Skeletal muscle cell (primary cell): ENCODE measurements around the gene COG1.

Source experiments
- DNase-seq: peaks from one replicate; pipeline ENCODE4 v3.0.0-alpha.2; 2010; ENCODE audit warnings: low read depth
- H3K4me3 ChIP-seq: 2 replicates; pipeline ENCODE4 v1.5.1; 2011; ENCODE audit warnings: low read depth, mild to moderate bottlenecking, control low read depth, low read length, moderate library complexity

COG1 gene

DNA sequence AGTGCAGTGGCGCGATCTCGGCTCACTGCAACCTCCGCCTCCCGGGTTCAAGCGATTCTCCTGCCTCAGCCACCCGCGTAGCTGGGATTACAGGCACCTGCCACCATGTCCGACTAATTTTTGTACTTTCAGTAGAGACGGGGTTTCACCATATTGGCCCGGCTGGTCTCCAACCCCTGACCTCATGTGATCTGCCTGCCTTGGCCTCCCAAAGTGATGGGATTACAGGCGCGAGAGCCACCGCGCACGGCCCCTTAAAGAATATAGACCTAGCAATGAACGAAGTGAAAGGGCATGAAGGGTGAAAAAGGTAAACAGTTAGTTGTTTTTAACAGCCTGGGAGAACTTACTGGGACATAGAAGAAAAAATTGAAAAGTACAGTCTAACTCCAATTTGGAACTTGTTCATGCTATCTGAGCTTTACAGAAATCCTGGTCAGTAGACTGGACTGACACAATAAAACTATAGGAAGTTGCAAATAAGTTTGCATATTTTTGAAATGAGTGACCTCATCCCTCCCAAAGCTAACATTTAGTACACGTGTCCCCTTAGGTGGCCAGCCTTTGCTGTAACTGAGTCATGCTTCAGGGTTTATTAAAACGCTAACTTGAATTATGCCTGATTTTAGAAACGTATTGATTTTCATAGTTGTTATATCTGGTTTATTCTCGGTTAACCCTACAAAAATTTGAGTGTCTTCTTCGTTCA is 1.8 kb downstream of the COG1 start:
- no peak overlapping the region for H3K4me3 ChIP-seq

GRCh38 chr17:73196500-73196899 is 3.6 kb downstream of the COG1 start:
- H3K4me3 ChIP-seq: no peak overlapping the region
- no peak for DNase-seq

More for the DNA sequence above, 1.8 kb downstream of the COG1 start:
- DNase-seq: no peak

DNA sequence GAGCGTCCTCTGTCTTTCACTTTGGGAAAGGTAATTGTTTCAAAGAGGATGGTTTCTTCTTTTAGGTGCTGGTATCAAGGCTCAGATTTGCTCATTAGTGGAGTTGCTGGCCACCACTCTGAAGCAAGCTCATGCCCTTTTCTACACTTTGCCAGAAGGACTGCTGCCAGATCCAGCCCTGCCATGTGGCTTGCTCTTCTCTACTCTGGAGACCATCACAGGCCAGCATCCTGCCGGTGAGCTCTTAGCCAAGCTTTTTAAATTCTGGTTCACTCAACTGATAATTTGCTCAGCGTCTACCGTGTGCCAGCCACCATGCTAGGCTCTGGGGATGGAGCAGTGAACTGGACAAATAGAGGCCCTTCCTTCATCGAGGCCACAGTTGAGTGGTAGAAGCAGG is 4.3 kb downstream of the COG1 start:
- H3K4me3 ChIP-seq: no peak overlapping the region
- DNase-seq: no peak

DNA sequence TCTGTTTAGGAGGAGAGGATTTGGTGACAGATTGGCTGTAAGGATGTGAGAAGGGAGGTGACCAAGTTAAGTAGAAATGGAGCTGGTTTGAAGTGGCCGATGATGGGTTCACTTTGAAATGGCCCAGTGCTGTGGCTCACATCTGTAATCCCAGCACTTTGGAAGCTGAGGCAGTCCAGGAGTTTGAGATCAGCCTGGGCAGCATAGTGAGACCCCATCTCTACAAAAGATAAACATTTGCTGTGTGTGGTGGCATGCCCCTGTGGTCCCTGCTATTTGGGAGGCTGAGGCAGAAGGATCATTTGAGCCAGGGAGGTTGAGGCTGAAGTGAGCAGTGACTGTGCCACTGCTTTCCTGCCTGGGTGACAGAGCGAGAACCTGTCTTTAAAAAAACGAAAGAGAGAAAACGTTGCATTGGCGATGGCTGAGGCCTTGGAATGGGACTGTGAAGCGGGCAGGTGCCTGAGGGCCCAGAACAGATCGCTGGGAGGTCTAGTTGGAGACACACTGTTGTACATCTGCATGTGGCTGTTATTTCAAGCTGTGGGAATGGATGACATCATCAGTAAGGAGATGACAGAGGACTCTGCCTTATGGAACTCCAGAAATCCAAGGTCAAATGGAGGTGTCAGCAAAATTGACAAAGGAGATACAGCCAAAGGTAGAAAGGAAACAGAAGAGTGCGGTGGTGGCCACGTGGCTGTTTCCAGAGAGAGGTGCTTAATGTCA is 5.5 kb downstream of the COG1 start:
- no peak for DNase-seq
- H3K4me3 ChIP-seq: no peak overlapping the region

GRCh38 chr17:73198930-73199260 is 6.0 kb downstream of the COG1 start:
- H3K4me3 ChIP-seq: no peak overlapping the region
- no peak for DNase-seq

GRCh38 chr17:73199751-73200317 is 7.0 kb downstream of the COG1 start:
- DNase-seq: no peak
- no peak overlapping the region for H3K4me3 ChIP-seq

GRCh38 chr17:73200476-73200875 is 7.6 kb downstream of the COG1 start:
- DNase-seq: no peak
- no peak overlapping the region for H3K4me3 ChIP-seq

GRCh38 chr17:73201215-73202069 is 8.6 kb downstream of the COG1 start:
- H3K4me3 ChIP-seq: no peak overlapping the region
- DNase-seq: no peak

DNA sequence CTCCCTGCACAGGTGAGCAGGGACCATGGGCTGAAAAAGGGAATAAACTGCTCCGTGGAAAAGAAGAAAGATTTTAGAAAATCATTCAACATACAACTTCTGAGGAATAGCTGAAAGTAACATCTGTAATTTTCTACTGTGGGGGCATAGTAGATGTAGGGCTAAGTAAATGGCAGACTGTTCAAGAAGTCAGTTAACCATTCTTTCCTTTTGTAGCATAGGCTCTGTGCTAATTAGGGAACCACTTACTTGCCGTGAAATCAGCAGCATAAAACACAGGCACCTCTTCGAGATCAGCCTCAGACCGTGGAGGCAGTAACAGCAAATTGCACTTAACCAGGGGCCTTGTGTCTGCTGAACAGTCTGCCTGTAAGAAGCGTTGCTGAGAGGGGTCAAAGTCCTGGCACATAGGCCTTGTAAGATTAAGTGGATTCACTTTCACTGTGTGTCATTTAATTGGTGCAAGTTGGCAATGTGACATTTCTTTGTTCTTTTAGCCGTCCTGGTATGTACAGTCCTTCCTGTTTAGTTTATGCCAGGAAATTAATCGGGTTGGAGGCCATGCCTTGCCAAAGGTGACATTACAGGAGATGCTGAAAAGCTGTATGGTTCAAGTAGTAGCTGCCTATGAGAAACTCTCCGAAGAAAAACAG is 10.4 kb downstream of the COG1 start:
- no peak overlapping the region for H3K4me3 ChIP-seq
- no peak for DNase-seq

- no peak for DNase-seq
- H3K4me3 ChIP-seq: no peak overlapping the region
These were observed 11.1 kb downstream of the COG1 start for GRCh38 chr17:73203788-73204479.

GRCh38 chr17:73205459-73205961 is 12.7 kb downstream of the COG1 start:
- no peak overlapping the region for H3K4me3 ChIP-seq
- DNase-seq: no peak

DNA sequence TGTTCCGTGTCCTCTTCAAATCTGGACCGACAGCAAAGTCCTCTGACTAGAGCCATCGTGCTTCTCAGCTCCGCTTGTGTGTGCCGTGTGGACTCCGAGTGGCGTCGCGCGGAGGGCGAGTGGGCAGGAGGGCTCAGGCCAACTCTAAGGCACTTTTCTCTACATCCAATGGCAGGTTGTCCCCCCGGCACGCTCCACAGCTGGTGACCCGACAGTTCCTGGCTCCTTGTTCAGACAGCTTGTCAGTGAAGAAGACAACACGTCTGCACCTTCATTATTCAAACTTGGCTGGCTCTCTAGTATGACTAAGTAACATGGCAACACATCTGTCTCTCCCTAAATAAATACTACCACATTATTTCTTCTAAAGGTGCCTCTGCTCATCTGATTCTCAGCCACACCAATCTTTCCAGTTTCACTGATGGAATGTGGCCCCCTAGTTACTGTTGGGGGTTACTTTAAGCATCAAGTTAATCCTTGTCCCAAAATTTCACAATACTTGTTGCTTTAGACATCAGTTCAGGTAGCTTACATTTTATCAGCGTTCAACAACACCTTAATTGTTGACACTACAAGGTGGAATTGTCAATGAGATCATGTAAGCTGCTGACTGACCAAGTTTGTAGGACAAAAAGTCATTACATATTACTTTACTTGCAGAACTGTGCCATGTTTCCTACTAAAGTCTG is 15.4 kb downstream of the COG1 start:
- no peak for DNase-seq
- H3K4me3 ChIP-seq: no peak overlapping the region

DNA sequence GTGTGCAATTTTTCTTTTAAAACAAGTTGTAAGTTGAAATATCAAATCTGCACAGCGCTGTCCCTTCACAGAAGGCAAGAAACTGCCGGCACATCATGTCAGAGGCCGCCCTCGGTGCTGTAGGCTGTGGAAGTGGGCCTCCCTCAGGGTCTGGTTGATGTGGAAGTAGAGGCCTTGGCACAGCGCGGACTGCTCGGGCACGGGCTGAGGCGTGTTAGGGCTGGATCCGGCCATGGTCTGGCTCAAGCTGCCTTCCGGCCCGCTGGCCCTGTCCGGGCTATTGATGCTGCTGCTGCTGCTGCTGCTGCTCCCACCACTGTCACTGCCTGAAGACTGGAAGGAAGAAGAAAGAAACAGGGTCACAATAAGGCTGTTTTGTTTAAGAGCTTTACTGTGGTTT is 16.6 kb downstream of the COG1 start:
- DNase-seq: no peak
- H3K4me3 ChIP-seq: no peak overlapping the region

GRCh38 chr17:73210002-73210678 is 17.3 kb downstream of the COG1 start:
- no peak for DNase-seq
- H3K4me3 ChIP-seq: no peak overlapping the region

DNA sequence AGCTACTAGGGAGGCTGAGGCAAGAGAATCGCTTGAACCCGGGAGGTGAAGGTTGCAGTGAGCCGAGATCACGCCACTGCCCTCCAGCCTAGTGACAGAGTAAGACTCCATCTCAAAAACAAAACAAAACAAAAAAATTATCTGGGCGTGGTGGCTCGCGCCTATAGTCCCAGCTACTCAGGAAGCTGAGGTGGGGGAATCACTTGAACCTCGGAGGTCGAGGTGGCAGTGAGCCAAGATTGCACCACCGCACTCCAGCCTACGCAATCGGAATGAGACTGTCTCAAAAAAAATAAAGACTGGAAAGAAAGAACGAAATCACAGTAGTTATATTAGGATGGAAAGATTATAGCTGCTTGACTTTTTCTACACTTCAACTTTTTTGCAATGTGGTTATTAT is 18.9 kb downstream of the COG1 start:
- no peak overlapping the region for H3K4me3 ChIP-seq
- no peak for DNase-seq

- no peak overlapping the region for H3K4me3 ChIP-seq
- DNase-seq: no peak
These were observed 21.2 kb downstream of the COG1 start for GRCh38 chr17:73214008-73214407.

DNA sequence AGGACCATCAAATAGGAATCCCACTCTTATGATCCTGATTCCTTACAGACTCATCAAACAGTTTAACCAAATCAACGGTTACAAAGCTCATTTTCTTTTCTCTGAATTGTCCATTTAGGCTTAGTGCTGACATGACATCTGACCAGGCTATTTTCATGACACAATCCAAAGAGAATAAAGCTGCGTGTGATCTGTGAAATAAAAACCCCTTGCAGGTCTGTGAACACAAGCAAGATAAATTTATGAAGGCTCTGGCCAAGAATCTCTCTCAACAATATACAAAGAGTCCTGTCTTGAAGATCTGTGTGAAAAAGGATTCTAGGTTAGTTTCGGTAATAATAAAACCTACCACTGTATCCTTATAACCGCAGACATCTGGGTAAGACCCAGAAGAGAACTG is 22.0 kb downstream of the COG1 start:
- no peak for DNase-seq
- no peak overlapping the region for H3K4me3 ChIP-seq

- no peak for DNase-seq
- H3K4me3 ChIP-seq: no peak overlapping the region
These were observed 22.6 kb downstream of the COG1 start for GRCh38 chr17:73215447-73215846.
